NB4 (cell line): ENCODE results near the gene ARID2.

Experiments
- CTCF ChIP-seq: IDR thresholded peaks from one replicate; pipeline ENCODE4 v1.5.1; 2012; ENCODE audit warnings: low read depth, low read length
- MYC ChIP-seq: IDR thresholded peaks from 2 replicates; pipeline ENCODE4 v1.6.1; 2011; ENCODE audit warnings: low read depth, low read length
- POLR2A ChIP-seq: IDR thresholded peaks from 2 replicates; pipeline ENCODE4 v1.6.1; 2011; ENCODE audit warnings: mild to moderate bottlenecking; ENCODE audit not compliant: insufficient read length; ENCODE audit errors: extremely low read depth

GRCh38 chr12:45732936-45733335 is 3.4 kb downstream of the ARID2 start:
- TF ChIP-seq CTCF = no peak
- no peak for TF ChIP-seq POLR2A
- no peak for TF ChIP-seq MYC
